CD14-positive monocyte (primary cell): ENCODE measurements around the gene SMARCAD1. TPM values are rescaled to one million over a fixed set of nuclear protein-coding genes. Genes with fewer than 3 reads are reported as not detected.
A peak's percentile ranks its signal among the peaks of the same experiment; 100 is the strongest.

ENCODE experiments used
- DNase-seq, 3 donors: peaks; one replicate each; pipeline ENCODE4 v3.0.0-alpha.2; 2011 to 2022
- H2AFZ ChIP-seq: 2 replicates; pipeline ENCODE4 v1.6.0; 2012; ENCODE audit warnings: mild to moderate bottlenecking, low read depth, low read length, inconsistent platforms; ENCODE audit not compliant: insufficient read depth, poor library complexity, severe bottlenecking
- H3K27ac ChIP-seq, 2 donors: 1 replicate in 1 of 2; 2 replicates in 1 of 2; pipeline ENCODE4 v1.5.1; 2012 to 2013; ENCODE audit warnings: low read length in 2 of 2, control low read depth in 1 of 2, inconsistent platforms in 1 of 2, low read depth in 1 of 2, mild to moderate bottlenecking in 1 of 2
- H3K27me3 ChIP-seq, 2 donors: one replicate each; pipeline versions ENCODE4 v1.6.0 to v1.6.1; 2011 to 2013; ENCODE audit warnings: low read length in 2 of 2; ENCODE audit not compliant: control insufficient read depth in 2 of 2, insufficient read depth in 2 of 2
- H3K36me3 ChIP-seq, 2 donors: replicated peaks in 1 of 2; 1 replicate in 1 of 2; 2 replicates in 1 of 2; pipeline versions ENCODE4 v1.5.1 to v1.6.1; 2012 to 2013; ENCODE audit warnings: low read length in 2 of 2, control low read depth in 1 of 2, inconsistent platforms in 1 of 2, mild to moderate bottlenecking in 1 of 2; ENCODE audit not compliant: insufficient read depth in 2 of 2, control insufficient read depth in 1 of 2
- H3K4me1 ChIP-seq, 2 donors: 1 replicate in 1 of 2; 2 replicates in 1 of 2; pipeline versions ENCODE4 v1.5.1 to v1.6.1; 2012 to 2013; ENCODE audit warnings: low read length in 2 of 2, control low read depth in 1 of 2, inconsistent platforms in 1 of 2, mild to moderate bottlenecking in 1 of 2, moderate library complexity in 1 of 2; ENCODE audit not compliant: insufficient read depth in 2 of 2, control insufficient read depth in 1 of 2
- H3K4me2 ChIP-seq: replicated peaks from 2 replicates; pipeline ENCODE3; 2012; ENCODE audit warnings: low read length, moderate library complexity, mild to moderate bottlenecking; ENCODE audit not compliant: poor library complexity, severe bottlenecking; ENCODE audit errors: extremely low read depth
- H3K4me3 ChIP-seq, 3 experiments: fragments of 200-600 bp in 1 of 3; sonication (generic) in 1 of 3; replicated peaks in 1 of 3; 1 replicate in 2 of 3; 2 replicates in 1 of 3; pipeline ENCODE4 v1.5.1; 2011 to 2013; ENCODE audit warnings: low read length in 3 of 3, mild to moderate bottlenecking in 3 of 3, control low read depth in 2 of 3, low read depth in 2 of 3, inconsistent platforms in 1 of 3, moderate library complexity in 1 of 3
- H3K79me2 ChIP-seq: 2 replicates; pipeline ENCODE4 v1.6.0; 2012; ENCODE audit warnings: mild to moderate bottlenecking, control low read depth, inconsistent platforms, low read length, moderate library complexity; ENCODE audit not compliant: insufficient read depth
- H3K9ac ChIP-seq: 2 replicates; pipeline ENCODE4 v1.6.0; 2017; ENCODE audit warnings: low read length, mild to moderate bottlenecking; ENCODE audit not compliant: insufficient read depth, poor library complexity, severe bottlenecking
- H3K9me3 ChIP-seq, 2 donors: replicated peaks in 1 of 2; 1 replicate in 1 of 2; 2 replicates in 1 of 2; pipeline versions ENCODE4 v1.5.1 to v1.6.1; 2012 to 2013; ENCODE audit warnings: low read length in 2 of 2, control low read depth in 1 of 2; ENCODE audit not compliant: control insufficient read depth in 1 of 2, insufficient read depth in 1 of 2
- H4K20me1 ChIP-seq: 2 replicates; pipeline ENCODE4 v1.6.0; 2012; ENCODE audit warnings: mild to moderate bottlenecking, low read length, control low read depth, moderate library complexity; ENCODE audit not compliant: insufficient read depth
- H3K27ac Mint-ChIP-seq, 7 donors: one replicate each; pipeline ENCODE4 v1.8.0; 2020; ENCODE audit warnings: mild to moderate bottlenecking in 7 of 7, mixed read lengths in 7 of 7, moderate library complexity in 6 of 7, inconsistent platforms in 2 of 7
- H3K27me3 Mint-ChIP-seq, 3 donors: one replicate each; pipeline ENCODE4 v1.8.0; 2021 to 2022; ENCODE audit warnings: low read depth in 3 of 3, mild to moderate bottlenecking in 3 of 3, mixed read lengths in 3 of 3, moderate library complexity in 3 of 3, inconsistent platforms in 1 of 3
- H3K36me3 Mint-ChIP-seq, 2 donors: one replicate each; pipeline ENCODE4 v1.8.0; 2020; ENCODE audit warnings: mixed read lengths in 2 of 2, inconsistent platforms in 1 of 2, mild to moderate bottlenecking in 1 of 2
- H3K4me1 Mint-ChIP-seq: one replicate; pipeline ENCODE4 v1.8.0; 2020; ENCODE audit warnings: mild to moderate bottlenecking, mixed read lengths
- H3K4me3 Mint-ChIP-seq, 2 donors: one replicate each; pipeline ENCODE4 v1.8.0; 2020; ENCODE audit warnings: mild to moderate bottlenecking in 2 of 2, mixed read lengths in 2 of 2, moderate library complexity in 1 of 2
- H3K9me3 Mint-ChIP-seq, 7 donors: one replicate each; pipeline ENCODE4 v1.8.0; 2020 to 2022; ENCODE audit warnings: mixed read lengths in 7 of 7, mild to moderate bottlenecking in 6 of 7, moderate library complexity in 6 of 7, inconsistent platforms in 2 of 7
- WGBS: methylation state at CpG from one replicate; pipeline ENCODE4 v1.1.5; 2013; ENCODE audit warnings: missing lambda C conversion rate; ENCODE audit not compliant: insufficient coverage; 5-methylcytosine and 5-hydroxymethylcytosine counted together
- intact Hi-C, 2 donors: fragments of 100-400 bp; cut with micrococcal nuclease; formaldehyde crosslinking; loops; one replicate each; pipeline versions ENCODE4 v1.15.0 to v1.15.1; 2023
- polyA plus RNA-seq, 3 donors: library from polyadenylated mRNA; depleted of rRNA in 1 of 3; unstranded in 2 of 3; stranded (reverse) in 1 of 3; fragments of 300-500 nt in 2 of 3; fragments of >200 nt in 1 of 3; fragmentation: Illumina TruSeq in 2 of 3; gene quantifications; 1 replicate in 2 of 3; 2 replicates in 1 of 3; pipeline ENCODE4 v1.2.3, GENCODE V29; 2012 to 2021
- TF ChIP-seq, protein P1 (sequence below): fragments of 200-600 bp; IDR thresholded peaks from one replicate; pipeline ENCODE4 v1.8.0; 2022; ENCODE audit warnings: antibody characterized with exemption, mild to moderate bottlenecking

SMARCAD1 gene
- polyA plus RNA-seq, 3 donors, result 4.9 to 7.0 (median 6.6) TPM

DNA sequence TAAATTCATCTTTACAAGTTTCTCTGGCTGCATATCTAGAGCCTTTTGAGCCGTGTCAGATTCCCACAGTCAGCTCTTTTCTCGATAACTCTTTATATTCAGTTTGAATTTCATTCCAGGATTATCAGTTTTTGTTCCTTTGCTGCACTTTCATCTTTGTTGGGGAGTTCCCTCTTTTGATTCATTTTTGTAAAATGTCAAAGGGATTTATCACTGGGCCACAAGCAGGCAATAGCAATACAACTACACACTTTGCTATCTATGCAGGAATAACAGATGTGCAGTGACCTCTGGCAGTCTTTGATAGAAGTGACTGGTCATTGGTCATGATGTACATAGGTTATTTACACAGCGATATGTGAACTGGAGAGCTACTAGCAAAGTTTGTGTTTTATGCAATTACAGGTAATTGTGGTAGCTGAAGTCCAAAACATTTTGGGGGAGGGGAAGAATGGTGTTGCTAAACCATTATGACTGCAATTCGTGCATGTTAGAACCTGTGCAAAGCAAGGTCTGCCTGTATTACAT, 91.1 kb downstream of the SMARCAD1 start:
- H3K4me1 Mint-ChIP-seq, result peaks cover 14% of the 10 kb centered on the region
- Histone ChIP-seq H3K79me2 (no peaks in the 10 kb centered on the region), H3K27me3 (no peaks in the 10 kb centered on the region), H3K36me3 (no peaks in the 10 kb centered on the region), H3K27ac (no peak overlapping the region), H4K20me1 (no peaks in the 10 kb centered on the region), H3K4me3 (no peak overlapping the region), H3K9ac (no peak overlapping the region), H2AFZ (no peak overlapping the region), H3K9me3 (no peaks in the 10 kb centered on the region), H3K4me2 (no peak overlapping the region), H3K4me1 (no peaks in the 10 kb centered on the region)
- no peak for DNase-seq
- H3K9me3 Mint-ChIP-seq, result peaks cover 0 to 2% (median 0%) of the 10 kb centered on the region in 7 donors
- H3K27me3 Mint-ChIP-seq, result peaks cover 0 to 4% (median 0%) of the 10 kb centered on the region in 3 donors
- TF ChIP-seq, protein P1, sequence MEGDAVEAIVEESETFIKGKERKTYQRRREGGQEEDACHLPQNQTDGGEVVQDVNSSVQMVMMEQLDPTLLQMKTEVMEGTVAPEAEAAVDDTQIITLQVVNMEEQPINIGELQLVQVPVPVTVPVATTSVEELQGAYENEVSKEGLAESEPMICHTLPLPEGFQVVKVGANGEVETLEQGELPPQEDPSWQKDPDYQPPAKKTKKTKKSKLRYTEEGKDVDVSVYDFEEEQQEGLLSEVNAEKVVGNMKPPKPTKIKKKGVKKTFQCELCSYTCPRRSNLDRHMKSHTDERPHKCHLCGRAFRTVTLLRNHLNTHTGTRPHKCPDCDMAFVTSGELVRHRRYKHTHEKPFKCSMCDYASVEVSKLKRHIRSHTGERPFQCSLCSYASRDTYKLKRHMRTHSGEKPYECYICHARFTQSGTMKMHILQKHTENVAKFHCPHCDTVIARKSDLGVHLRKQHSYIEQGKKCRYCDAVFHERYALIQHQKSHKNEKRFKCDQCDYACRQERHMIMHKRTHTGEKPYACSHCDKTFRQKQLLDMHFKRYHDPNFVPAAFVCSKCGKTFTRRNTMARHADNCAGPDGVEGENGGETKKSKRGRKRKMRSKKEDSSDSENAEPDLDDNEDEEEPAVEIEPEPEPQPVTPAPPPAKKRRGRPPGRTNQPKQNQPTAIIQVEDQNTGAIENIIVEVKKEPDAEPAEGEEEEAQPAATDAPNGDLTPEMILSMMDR, result no peak
- no peak overlapping the region for H3K4me3 Mint-ChIP-seq
- no peak overlapping the region for H3K27ac Mint-ChIP-seq
- WGBS, result 83% methylated on average over 2 of the region's 4 CpGs
- intact Hi-C loops, result no loop called here
- H3K36me3 Mint-ChIP-seq, result peaks cover 0 to 2% of the 10 kb centered on the region in 2 donors

DNA sequence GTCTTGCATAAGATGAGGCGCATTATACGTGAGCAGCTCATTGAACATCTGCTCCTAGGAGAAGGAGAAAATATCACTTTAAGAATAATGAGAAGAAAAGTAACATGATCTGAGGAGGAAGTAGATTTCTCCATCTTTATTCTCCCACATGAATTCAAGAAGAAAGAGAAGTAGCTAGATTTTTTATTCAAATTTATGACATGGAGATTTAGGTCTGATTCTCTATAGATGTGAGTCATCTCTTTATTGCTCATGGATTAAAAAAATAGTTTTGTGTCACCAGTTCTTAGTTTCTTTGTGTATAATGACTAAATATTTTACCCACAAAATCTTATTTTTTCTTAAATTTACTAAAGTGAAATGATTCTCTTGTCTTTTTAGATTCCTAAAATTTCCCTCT, 94.5 kb downstream of the SMARCAD1 start:
- H3K9me3 Mint-ChIP-seq, result peaks cover 0 to 2% (median 0%) of the 10 kb centered on the region in 7 donors
- WGBS, result no CpG with 5 or more reads among the region's 2 CpGs
- H3K36me3 Mint-ChIP-seq, result no peaks in the 10 kb centered on the region
- Histone ChIP-seq H3K4me3 (no peak overlapping the region), H2AFZ (no peak overlapping the region), H3K4me1 (no peaks in the 10 kb centered on the region), H3K4me2 (no peak overlapping the region), H3K27me3 (no peaks in the 10 kb centered on the region), H4K20me1 (no peaks in the 10 kb centered on the region), H3K27ac (no peak overlapping the region), H3K79me2 (no peaks in the 10 kb centered on the region), H3K36me3 (no peaks in the 10 kb centered on the region), H3K9me3 (no peaks in the 10 kb centered on the region), H3K9ac (no peak overlapping the region)
- DNase-seq, result no peak
- TF ChIP-seq, protein P1, result no peak
- no peak overlapping the region for H3K4me3 Mint-ChIP-seq
- peaks cover 0 to 1% (median 0%) of the 10 kb centered on the region in 3 donors for H3K27me3 Mint-ChIP-seq
- intact Hi-C loops, result no loop called here
- no peaks in the 10 kb centered on the region for H3K4me1 Mint-ChIP-seq
- peak overlapping the region in 1 of 7 donors; percentile 18 for H3K27ac Mint-ChIP-seq
